HG03039 (cell line): ENCODE data around the gene TGM4.

Experiments
- ATAC-seq: cut with Tn5 transposase; IDR thresholded peaks from one replicate; pipeline ENCODE4 v1.9.1; 2021; ENCODE audit warnings: mild to moderate bottlenecking, moderate library complexity; ENCODE audit not compliant: unreplicated experiment

TGM4 gene

GRCh38 chr3:44913868-44914468, 39.6 kb downstream of the TGM4 start:
- no peak for ATAC-seq

- no peak for ATAC-seq
These were observed 40.5 kb downstream of the TGM4 start for GRCh38 chr3:44914936-44915335.

- no peak for ATAC-seq
These were observed 41.5 kb downstream of the TGM4 start for GRCh38 chr3:44915702-44916438.

- ATAC-seq: no peak
These were observed 43.7 kb downstream of the TGM4 start for GRCh38 chr3:44918087-44918486.

- no peak for ATAC-seq
These were observed 44.2 kb downstream of the TGM4 start for GRCh38 chr3:44918581-44918980.

GRCh38 chr3:44920081-44920480, 45.7 kb downstream of the TGM4 start:
- ATAC-seq: no peak

GRCh38 chr3:44923632-44924456, 49.4 kb downstream of the TGM4 start:
- ATAC-seq: no peak

GRCh38 chr3:44924457-44925084, 50.2 kb downstream of the TGM4 start:
- ATAC-seq: no peak

GRCh38 chr3:44926172-44926571, 51.8 kb downstream of the TGM4 start:
- no peak for ATAC-seq

GRCh38 chr3:44926921-44927320, 52.5 kb downstream of the TGM4 start:
- ATAC-seq: no peak

GRCh38 chr3:44927371-44927770, 53.0 kb downstream of the TGM4 start:
- no peak for ATAC-seq

- ATAC-seq: no peak
These were observed 55.4 kb downstream of the TGM4 start for GRCh38 chr3:44929782-44930181.

GRCh38 chr3:44930911-44931310, 56.5 kb downstream of the TGM4 start:
- no peak for ATAC-seq

- no peak for ATAC-seq
These were observed 57.4 kb downstream of the TGM4 start for GRCh38 chr3:44931791-44932190.

- ATAC-seq: no peak
These were observed 57.9 kb downstream of the TGM4 start for GRCh38 chr3:44932271-44932670.

- ATAC-seq: no peak
These were observed 58.9 kb downstream of the TGM4 start for GRCh38 chr3:44932986-44933944.

- ATAC-seq: no peak
These were observed 65.2 kb downstream of the TGM4 start for GRCh38 chr3:44939581-44940036.

GRCh38 chr3:44942202-44942921, 68.0 kb downstream of the TGM4 start:
- ATAC-seq: no peak

- no peak for ATAC-seq
These were observed 73.8 kb downstream of the TGM4 start for GRCh38 chr3:44948239-44948638.
